ENCODE measurements around the gene SYNJ2.
A peak's percentile ranks its signal among the peaks of the same experiment; 100 is the strongest.

The SYNJ2 gene

DNA sequence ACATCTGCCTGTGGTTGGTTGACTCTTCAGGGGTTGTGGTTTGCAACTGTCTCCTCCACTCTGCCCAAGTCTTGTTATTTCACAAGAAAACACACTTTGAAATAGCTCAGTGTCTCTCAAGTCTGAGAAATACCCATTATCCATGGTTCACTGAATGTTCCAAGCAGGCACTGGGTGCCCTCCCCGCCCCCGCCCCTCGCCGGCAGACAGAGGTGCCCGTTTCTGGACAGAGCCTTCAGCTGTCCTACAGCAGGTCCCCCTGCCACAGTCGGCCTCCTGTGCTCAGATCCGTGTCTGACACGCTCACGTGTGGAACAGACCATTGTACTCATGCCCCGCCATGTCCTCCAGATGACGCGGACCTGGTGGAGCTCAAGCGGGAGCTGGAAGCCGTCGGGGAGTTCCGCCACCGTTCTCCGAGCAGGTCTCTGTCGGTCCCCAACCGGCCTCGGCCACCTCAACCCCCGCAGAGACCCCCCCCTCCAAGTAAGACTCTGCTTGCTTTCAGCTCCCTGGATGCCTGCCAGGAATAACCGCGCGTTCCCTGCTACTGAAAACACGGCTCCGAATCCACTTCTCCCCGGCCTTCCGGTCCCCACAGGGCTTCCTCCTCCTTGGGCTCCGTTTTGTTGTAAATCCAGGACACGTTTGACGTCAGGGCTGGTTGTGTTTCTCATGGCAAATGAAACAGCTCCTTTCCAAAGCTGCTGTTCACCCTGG lies 105.0 kb downstream of the SYNJ2 start:
- no peak for DNase-seq

DNA sequence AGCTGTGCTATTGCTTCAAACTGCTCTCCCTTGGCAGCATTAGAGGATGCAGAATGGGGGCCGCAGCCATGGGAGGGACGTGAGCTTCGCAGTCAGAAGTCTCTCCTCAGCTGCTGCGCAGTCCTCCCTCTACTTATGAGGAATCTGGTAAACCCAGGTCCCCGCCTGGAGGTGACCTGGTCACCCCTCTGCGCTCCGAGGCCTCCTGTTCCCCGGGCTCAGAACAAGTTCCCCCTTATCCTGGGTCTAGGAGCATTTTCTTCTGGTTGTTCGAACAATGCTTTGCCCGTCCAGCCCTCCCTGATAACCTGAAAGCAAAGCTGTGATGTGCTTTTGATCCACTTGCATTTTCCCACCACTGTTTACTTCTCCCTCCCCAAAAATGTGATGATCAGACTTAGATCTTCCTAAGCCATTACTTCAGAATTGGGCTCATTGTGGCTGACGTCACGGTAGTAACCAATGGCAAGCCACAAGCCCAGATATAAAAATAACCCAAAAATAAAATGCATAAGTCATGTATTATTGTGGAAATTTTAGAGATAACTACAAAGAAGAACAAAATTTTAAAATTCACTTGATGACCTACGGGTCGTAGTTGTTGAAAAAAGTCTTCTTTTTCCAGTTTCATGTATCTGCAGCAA lies 105.7 kb downstream of the SYNJ2 start:
- no peak for DNase-seq

DNA sequence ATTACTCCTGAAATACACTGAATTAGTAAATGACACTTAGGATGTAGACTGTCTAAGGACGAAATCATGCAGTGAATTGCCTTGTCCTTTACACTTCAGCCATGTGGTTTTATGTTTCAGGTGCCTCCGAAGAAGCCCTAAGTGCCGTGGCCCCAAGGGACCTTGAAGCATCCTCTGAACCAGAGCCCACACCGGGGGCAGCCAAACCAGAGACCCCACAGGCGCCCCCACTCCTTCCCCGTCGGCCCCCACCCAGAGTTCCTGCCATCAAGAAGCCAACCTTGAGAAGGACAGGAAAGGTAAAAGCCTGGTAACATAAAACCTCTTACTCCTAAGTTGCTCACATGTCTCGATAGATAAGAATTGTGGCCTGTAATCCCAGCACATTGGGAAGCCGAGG lies 111.1 kb downstream of the SYNJ2 start:
- no peak for DNase-seq

DNA sequence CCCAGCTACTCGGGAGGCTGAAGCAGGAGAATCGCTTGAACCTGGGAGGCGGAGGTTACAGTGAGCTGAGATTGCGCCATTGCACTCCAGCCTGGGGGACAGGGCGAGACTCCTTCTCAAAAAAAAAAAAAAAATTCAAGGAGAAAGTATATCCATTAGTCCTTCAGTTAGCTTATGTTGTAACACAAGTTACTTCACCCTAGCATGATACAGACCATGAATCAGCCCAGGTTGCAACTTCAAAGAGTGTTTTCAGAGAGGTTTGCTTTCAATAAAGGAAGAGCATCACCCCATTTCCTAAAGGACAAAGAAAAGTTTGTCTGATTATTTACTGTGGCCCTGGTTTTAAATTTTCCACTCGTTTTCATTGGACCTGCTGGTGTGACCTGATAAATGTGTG lies 113.4 kb downstream of the SYNJ2 start:
- no peak for DNase-seq

DNA sequence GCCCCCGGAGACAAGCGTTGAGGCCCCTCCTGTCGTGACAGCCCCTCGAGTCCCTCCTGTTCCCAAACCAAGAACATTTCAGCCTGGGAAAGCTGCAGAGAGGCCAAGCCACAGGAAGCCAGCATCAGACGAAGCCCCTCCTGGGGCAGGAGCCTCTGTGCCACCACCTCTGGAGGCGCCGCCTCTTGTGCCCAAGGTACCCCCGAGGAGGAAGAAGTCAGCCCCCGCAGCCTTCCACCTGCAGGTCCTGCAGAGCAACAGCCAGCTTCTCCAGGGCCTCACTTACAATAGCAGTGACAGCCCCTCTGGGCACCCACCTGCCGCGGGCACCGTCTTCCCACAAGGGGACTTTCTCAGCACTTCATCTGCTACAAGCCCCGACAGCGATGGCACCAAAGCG lies 114.0 kb downstream of the SYNJ2 start:
- DNase-seq = no peak

DNA sequence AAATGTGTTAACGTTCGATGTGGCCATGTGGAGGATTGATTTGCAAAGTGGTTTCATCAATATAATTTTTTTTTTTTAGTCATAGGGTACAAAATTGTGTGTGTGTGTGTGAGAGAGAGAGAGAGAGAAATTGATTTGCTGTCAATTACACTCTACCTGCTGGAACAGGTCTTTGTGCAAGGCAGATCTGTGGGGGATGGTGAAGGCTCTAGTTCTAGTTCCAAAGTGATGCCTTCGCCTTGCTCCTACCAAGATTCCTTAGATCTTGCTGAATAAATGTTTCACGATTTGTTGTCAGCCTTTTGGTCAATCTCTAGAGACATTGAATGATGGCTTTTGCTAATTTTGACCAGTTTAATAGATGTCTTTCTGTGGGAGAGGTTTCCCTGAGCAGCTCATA lies 121.6 kb downstream of the SYNJ2 start:
- no peak for DNase-seq

DNA sequence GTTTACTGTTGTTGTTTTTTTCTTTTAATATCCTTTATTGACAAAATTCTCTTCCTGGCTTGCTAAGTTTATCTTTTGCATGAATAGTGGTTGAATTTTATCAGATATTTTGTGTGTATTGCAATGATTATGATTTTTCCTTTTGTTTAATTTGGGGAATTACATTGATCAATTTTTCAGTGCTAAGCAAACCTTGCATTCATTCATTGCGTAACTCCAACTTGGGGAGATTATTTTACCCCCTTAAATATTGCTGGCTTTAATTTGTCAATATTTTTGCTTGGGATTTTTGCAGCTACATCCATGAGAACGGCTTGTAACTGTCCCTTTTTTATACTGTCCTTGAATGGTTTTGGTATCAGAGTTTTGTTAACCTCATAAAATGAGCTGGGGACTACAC lies 123.0 kb downstream of the SYNJ2 start:
- no peak for DNase-seq

DNA sequence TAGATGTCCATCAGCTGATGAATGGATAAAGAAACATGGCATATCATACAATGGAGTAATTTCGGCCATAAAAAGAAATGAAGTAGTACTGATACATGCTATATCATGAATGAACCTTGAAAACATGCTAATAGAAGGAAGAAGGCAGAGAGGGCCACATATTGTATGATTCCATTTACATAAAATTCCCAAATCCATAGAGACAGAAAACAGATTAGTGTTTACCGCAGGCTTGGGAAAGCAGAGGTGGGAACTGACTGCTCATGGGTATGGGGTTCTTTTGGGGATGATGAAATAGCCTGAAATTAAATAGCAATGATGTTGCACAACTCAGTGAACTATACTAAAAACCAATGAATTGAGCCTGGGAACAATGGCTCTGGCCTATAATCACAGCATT lies 128.1 kb downstream of the SYNJ2 start:
- DNase-seq = no peak

DNA sequence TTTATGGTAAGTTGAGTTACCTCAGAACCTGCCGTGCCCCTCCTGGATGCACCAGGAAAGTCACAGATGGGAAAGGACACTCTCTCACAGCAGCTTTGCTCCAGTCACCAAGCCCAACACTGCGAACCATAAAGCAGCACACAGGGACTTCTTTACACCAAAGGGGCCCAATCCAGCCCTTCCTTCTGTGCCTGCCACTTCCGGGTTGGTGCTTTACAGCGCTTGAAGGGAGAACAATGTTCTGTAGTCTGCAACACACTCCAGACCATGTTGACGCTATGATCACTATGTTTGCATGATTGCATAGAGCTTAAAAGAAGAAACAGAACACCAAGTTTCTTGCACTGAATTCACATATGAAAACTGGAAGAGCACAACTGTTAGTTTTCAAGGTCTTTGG lies 129.3 kb downstream of the SYNJ2 start:
- DNase-seq = no peak

DNA sequence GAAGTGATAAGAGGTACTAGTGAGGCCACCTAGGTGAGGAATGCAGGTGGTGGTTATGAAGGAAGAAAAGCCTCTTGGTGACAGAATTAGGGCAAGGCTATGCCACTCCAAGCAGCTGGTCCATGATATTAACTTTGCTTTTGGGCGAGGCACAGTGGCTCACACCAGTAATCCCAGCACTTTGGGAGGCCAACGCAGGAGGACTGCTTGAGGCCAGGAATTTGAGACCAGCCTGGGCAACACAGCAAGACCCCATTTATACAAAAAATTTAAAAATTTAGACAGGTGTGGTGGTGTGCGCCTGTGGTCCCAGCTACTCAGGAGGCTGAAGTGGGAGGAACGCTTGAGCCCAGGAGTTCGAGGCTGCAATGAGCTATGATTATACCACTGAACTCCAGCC lies 130.3 kb downstream of the SYNJ2 start:
- DNase-seq = no peak

DNA sequence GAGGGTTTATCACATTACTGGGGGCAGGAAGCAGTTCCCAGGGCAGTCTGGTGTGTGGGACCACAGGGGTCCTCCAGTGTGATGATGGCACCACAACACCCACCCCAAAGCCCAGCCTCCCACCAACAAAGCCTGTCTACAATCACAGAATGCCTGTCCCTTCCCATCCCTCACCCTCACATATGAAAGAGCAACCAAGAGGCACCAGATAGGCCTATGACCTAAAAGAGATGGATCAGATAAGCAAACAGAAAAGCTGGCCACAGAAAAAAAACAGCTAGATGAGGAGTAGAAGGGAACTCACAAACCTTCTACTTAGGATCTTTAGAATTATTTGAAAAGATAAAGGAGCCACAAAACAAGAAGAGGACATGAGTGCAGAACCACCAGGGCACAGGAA lies 132.1 kb downstream of the SYNJ2 start:
- DNase-seq = no peak

DNA sequence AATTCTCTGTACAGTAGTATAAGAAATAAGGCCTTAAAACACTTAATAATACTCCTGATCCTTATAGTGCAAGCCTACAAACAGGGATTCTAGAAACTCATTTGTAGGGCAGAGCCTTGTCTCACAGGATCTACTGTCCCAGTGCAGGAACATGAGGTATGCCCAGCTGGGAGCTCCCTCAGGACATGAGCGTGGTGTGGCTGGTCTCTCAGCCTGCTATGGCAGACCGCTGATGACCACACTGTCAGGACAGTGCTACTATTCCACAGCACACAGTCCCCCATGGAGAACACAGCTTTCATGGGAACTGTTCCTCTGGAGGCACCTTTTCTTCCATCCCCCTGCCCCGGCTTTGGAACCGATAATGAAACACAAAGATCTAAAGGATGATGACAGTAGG lies 133.4 kb downstream of the SYNJ2 start:
- no peak for DNase-seq

DNA sequence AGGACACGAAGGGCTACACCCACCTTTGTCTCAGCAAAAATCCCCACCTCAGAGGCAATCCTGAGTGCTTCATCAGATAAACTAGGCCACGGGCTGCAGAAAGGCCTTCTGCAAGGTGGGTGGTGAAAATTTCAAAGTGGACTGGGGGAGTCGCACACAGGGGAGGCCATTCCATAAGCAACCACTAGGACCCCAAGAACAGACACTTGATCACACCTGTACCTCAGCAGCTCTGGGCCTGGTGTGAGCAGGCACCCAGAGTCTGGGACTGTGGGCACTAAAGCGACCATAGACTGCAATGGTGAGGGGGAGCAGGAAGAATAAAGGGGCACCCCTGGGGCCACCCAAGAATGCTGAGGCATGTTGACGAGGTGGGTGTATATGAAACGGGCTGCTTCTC lies 133.8 kb downstream of the SYNJ2 start:
- no peak for DNase-seq

DNA sequence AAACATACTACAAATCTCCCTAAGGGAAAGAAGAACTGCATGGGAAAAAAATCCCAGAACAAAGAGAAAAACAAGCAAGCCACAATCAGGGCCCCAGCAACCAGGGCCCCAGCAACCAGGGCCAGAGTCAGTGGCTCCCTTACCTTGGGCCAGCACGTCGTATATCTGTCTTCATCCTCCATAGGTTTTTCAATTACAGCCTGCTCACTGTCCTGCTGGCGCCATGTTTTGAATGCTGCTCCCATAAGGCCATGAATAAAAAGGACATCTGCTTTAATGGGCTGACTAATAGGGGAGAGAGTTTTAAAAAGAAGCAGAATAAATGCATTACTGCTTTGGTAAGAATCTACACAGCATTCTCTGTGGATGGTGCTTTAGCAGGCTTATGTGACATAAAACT lies 137.2 kb downstream of the SYNJ2 start:
- DNase-seq = no peak

DNA sequence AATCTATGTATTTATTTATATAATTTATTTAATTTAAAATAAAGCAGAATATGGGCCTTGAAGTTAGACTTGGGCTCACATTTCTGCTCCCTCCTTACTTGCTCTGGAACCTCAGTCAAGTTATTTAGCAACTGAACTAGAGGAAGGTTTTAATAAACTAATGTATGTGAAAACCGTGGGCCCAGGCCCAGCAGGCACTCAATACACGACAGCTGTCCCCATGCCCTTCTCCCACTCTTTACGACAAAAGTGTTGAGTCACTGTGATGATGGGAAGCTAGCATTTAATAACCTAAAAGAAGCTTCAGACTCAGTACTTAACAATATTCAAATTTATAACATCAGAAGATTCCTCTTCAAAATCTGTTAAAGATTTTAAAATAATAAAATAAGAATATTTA lies 139.7 kb downstream of the SYNJ2 start:
- DNase-seq = no peak

DNA sequence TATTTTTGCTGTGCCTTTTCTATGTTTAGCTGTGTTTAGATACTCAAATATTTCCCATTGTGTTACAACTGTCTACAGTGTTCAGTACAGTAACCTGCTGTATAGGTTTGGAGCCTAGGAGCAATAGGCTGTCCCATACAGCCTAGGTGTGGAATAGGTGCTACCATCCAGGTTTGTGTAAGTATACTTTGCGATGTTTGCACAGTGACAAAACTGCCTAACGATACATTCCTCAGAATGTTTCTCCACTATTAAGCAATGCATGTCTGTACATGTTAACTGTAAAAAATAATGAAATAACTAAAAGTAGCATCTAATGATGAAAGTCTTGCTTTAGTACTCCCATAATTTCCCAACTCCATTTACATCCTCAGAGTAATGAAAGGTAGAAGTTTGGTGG lies 140.4 kb downstream of the SYNJ2 start:
- DNase-seq = no peak

DNA sequence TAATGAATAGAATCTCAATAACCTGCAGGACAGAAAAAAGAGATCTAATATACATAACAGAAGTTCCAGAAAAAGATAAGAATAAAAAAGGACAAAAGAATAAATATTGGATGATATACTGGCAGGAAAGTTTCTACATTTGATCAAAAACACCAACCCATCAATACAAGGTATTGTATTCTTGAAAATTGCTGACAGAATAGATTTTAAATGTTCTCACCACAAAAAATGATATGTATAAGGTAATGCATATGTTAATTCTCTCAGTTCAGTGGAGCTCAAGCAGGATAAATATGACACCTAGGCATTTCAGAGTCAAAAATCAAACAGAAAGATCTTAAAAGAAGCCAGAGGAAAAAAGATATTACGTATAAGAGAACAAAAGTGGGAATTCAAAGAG lies 142.6 kb downstream of the SYNJ2 start:
- no peak for DNase-seq

DNA sequence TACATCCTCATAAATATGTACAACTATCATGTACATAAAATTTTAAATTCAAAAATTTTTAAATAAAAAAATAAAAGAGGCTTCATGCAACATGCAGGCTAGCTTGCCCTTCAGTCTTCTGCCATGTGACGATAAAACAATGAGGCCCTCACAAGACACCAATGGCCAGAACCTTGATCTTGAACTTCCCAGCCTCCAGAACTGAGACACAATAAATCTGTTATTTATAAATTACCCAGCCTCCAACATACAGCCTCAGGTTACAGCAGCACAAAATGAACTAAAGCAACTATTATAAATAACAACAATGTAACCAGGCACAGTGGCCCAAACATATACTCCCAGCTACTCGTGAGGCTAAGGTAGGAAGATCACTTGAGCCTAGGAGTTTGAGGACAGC lies 143.6 kb downstream of the SYNJ2 start:
- no peak for DNase-seq

DNA sequence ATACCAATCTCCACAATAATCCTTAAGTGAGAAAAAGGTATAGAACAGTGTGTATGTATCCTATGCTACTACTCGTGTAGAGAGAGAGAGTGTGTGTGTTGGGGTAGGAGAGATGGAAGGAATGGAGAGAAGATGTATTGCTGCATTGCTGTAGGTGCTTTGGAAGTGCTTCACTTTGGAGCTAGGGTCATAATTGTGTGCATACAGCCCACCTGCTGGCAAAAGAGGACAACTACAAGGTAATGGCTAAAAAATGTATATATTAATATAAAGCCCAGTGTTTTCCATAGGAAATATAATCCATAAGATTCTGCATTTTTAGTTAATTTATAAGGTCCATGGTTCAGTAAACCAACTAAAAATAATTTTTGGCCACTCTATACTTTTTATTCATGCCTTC lies 150.3 kb downstream of the SYNJ2 start:
- DNase-seq = peak in 1 of 2 donors; percentile 27

DNA sequence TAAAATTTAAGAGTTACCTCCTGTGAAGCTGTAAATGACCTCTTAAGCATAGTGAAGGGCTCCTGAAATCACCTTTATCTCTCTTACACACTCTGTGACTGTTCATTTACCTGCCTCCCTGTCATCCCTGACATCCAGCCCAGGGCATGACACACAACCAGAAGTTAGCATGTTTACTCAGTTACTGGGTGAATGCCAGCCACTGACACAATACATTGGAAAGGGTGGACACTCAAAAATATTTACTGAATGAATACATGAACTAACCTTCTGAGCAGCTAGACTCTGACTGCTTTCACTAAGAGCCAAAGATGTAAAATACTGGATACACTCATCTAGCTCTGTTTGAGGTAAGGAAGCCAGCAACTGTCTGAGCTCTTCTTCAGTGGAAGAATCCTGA lies 161.1 kb downstream of the SYNJ2 start:
- no peak for DNase-seq

DNA sequence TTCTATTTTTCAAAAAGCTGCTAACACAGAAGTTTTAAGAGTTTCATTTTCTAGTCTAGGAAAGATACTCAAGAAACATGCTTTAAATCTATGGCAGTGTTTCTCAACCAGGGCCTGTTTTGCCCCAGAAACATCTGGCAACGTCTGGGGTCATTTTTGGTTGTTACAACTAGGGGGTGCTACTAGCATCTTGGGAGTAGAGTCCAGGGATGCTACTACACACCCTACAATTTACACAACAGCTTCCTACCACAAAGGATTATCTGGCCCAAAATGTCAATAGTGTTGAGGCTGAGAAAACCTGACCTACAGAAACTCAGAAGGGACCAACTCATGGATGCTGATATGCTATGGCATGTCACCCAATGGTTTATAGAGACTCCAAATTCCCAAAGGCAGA lies 162.0 kb downstream of the SYNJ2 start:
- no peak for DNase-seq

All from bone marrow (tissue), 2 donors.